HPDE6-E6E7 (cell line): ENCODE data around the gene ASCC1.

ENCODE experiments used
- DNase-seq: peaks from one replicate; pipeline ENCODE4 v3.0.0; 2011; ENCODE audit warnings: missing footprints; ENCODE audit errors: extremely low spot score

Gene ASCC1

DNA sequence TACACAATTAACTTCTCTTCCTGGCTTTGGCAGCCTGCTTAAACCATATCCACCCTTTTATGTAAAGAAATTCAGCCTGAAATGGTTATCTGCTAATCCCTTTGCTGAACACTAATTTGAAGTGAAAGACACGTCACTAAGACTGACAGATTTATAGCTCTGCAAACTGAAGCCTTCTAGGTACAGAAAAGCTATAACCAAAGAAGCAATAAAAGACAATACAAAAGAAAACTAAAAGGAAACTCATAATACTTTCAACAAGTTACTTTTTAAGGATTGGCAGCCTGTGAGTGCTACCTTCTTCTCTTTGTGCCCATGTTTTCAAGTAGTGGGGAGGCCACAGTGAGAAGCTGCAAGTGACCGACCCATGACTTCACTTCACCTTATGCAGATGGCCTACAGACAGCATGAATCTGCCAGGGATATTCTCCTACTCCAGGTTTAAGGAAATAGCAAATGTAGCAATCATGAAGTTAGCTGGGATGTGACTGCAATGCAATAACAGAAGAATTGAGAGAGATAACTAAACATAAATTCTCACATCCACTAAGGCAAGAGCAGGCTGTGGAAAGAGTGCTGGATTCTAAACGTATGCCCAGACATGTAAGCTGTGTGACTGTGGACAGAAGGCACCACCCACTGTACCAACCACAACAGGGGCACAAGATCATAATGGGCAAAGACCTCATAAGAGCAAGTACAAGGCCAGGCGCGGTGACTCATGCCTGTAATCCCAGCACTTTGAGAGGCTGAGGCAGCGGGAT, 117.1 kb downstream of the ASCC1 start:
- DNase-seq: no peak

DNA sequence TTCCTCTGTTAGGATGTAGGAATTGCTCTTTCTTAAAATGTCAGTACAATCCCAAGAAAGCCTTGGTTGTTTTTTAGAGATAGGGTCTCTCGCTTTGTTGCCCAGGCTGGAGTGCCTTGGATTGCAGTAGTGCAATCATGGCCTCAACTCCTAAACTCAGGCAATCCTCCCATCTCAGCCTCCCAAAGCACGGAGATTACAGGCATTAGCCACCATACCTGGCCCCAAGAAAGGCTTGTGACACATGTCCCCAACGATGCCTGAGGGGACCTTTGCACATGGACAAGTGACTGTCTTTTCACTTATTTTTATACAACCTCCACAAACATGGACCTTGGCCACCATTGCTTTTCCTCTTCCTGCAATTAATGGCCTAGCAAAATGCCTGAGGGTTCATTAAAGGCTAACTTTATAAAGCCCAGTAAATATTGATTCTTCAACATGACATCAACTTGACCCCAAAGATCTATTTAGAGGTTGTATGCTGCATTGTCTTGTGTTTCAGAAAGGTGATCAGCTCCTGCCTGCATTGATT, 117.7 kb downstream of the ASCC1 start:
- no peak for DNase-seq

DNA sequence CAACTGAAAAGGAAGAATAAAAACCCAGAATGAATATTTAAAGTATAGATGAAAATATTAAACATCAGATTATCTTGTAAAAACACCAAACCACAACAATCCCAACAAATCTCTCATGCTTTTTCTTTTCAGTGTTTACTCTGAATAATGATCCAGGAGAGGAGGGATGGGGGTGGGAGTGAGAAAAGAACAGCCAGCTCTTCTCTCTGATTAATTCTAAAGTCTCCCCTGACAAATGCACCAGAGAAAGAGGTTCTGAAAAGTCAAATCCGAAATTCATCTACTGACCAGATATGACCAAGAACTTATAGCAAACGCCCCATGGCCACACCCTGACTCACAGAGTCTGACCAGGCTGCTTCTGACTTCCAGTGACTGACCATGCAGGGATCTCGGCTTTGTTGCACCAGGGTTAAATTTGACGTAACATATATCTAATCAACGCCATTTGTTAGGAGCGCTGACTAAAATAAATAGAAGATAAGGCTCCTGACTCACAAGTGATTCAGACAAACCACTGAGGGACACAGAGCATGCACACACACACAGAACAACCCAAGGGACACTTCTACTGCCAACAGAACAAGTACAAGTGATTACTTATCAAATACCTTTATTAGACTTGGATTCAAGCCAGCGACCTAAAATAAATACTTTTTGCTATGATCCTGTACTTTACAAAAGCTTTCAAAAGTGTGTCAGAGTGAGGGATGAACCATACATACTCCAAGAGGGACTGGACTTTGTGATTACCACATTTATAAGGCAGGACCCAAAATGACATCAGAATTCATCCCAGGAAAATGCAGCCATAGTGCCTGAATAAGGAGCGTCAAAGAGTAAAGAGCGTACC, 118.4 kb downstream of the ASCC1 start:
- DNase-seq: peak; percentile 37

DNA sequence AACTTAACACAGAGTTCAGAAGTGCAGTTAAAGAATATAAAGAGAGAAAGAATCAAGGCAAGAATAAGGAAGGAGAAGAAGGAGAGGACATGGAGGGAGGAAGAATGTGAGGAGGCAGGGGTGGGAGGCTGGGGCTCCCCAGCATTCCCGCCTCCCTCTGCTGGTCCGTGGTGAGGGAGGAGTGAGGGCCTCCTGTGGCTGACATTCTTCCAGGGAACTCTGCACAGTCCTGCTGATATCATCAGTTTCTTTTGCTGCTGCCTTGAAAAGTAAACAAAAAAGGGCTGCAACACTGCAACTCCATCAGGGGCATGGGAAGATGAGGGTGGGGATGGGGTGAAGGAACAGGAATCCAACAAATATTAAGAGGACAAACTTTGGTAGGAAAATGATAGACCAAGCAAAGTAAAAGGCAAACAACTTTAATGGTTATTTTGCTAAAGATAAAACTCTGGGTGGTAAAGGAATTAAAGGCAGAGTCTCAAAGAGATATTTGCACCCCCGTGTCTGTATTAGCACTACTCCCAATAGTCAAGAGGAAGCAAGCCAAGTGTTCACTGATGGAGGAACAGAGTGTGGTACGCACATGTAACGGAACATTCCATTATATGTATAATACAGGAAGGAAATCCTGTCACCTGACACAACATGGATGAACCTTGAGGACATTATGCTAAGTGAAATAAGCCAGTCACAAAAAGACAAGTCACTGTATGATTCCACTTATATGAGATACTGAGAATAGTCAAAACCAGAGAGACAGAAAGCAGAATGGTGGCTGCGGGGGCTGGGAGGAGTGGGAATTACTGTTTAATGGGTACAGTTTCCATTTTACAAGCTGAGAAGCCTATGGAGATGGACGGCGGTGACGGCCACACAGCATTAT, 119.7 kb downstream of the ASCC1 start:
- DNase-seq: no peak

DNA sequence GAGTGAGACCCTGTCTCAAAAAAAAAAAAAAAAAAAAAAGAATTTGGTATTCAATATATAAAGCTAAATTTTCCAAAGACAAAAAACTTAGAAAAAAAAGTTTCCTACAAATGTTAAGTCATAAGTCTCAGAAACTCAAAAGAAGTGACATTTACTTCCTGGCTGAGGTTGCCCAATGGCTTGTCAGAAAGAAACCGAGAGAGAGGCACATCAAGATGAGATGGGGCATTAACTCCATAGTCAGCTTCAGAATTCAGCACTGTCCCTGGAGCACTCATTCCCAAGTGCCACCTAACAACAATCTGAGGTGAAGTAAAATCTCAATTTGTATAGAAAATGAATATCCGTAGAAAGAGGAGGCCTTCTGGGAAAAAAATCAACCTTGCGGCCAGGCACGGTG, 120.9 kb downstream of the ASCC1 start:
- DNase-seq: no peak

DNA sequence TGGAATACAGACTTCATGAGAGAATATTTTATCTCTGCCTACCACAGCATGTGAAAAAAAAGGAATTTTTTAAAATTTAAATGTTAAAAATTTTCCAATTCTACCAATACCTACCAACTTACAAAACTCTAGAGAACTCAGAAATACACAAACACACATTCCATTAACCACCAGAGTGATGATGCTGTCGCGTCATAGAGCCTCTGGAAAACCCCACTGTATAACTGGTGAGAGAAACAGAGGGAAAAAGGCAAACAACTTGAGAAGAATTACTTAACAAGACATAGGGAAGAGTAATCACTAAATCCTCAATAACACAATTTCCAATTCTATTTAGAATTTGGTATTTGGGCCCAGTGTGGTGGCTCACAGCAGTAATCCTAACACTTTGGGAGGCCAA, 121.5 kb downstream of the ASCC1 start:
- no peak for DNase-seq

DNA sequence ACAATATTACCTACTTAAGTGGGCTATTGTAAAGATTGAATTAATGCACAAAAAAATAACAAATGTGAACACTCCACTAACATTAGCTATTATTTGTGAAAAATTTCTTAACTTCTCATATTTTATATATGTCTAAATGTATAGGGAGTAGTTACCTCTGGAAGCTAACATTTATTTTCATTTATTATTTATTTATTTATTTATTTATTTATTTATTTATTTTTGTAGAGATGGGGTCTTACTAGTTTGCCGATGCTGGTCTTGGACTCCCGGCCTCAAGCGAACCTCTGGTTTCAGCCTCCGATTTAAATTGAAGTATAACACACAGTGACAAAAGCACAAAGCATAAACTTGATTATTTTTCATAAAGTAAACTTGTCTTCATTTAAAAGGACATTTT, 122.6 kb downstream of the ASCC1 start:
- no peak for DNase-seq

DNA sequence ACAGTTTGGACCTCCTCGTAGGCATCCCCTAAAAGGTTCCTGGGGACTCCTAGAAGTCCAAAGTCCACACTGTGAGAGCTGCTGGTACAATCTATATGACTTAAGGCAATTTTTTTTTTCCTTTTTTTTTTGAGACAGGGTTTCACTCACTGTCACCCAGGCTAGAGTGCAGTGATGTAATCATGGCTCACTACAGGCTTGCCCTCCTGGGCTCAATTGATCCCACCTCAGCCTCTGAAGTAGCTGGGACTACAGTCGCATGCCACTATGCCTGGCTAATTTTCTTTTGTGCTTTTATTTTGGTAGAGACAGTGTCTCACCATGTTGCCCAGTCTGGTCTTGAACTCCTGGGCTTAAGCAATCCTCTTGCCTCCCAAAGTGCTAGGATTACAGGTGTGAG, 123.1 kb downstream of the ASCC1 start:
- DNase-seq: no peak

DNA sequence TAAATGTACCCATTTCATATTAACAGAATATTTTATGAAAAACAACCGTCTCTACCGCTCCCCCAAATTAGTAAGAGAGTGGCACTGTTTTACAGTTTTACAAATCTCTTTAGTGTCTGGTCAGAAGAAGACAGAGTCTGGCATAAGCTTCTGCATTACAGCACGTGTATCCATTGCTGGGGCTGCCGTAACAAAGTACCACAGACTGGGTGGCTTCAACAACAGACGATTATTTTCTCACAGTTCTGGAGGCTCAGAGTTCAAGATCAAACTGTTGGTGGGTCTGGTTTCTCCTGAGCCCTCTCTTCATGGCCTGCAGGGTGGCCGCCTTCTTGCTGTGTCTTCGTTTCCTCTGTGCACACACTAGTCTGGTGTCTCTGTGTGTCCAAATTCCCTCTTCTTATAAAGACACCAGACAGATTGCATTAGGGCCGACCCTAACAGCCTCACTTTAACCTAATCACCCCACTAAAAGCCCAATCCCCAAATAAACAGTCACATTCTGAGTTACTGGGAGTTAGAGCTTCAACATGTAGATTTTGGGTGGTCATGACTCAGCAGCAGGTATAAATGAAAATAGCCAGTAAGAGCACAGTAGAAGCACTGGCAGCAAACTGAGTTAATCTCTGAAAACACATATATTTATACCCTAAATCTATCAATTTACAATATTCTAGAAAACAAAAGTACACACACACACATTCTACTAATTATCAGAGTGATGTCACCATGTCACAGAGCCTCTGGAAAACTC, 123.7 kb downstream of the ASCC1 start:
- DNase-seq: no peak

DNA sequence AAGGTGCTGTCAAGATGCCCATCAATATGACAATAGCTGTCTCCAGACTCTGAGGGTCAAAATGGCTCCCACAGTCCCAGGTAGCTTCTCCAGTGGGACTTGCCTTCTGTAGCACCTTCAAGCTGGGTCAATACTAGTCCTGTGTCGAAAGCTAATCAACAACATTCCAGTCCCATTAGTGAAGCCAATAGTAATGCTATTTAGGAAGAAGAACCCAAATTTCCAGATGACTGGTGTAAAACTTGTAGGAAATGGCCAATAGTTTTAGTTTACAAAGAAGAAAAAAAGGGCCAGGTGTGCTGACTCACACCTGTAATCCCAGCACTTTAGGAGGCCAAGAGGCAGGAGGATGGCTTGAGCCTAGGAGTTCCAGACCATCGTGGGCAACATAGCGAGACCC, 125.8 kb downstream of the ASCC1 start:
- DNase-seq: no peak

DNA sequence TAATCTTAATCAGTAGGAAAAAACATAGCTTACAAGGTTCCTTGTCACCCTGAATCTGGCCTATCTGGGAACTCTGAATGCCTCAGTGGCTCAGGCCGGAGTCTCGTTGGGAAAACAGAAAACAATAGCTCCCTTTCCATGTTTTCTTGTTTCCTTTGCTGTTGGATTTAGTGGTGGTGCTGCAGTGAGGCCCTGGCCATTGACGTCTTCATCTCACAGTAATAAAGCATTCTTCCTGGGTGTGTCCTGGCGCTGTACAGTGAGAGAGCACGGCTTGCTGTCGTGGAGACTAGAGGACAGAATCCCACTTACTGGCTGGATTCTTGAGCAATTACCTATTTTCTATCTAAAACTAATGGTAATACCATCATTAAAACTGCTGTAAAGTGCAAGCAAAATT, 126.5 kb downstream of the ASCC1 start:
- no peak for DNase-seq

DNA sequence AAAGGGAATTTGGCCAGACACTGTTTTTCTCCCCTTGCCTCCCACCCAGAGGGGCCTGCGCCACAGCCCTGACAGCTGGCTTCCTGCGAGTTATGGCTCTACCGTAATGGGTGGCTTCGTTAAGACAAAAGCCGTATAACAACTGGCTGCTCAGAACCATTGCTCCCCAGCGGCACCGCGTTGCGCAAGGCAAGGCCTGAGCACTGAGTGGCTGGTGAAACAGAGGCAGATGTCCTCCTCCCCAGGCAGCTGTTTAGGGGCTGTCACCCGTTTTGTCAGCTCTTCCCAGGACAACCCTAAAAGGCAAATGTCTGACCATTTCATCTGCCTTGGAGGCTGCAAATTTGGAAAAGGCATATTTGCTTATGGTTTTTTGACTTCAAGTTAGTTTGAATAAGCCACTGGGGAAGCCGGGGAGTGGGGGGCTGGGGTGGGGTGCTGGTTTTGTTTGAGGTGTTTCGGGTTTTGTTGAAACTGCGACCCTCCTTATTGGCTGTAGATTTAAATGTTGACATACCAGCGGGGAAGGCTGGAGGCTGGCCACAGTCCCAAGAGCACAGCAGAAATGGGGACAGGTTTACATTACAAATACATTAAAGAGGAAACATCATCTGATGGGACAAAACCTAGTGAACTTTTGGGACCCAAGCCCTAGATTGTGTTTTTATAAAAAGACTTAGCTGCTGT, 127.0 kb downstream of the ASCC1 start:
- DNase-seq: no peak

DNA sequence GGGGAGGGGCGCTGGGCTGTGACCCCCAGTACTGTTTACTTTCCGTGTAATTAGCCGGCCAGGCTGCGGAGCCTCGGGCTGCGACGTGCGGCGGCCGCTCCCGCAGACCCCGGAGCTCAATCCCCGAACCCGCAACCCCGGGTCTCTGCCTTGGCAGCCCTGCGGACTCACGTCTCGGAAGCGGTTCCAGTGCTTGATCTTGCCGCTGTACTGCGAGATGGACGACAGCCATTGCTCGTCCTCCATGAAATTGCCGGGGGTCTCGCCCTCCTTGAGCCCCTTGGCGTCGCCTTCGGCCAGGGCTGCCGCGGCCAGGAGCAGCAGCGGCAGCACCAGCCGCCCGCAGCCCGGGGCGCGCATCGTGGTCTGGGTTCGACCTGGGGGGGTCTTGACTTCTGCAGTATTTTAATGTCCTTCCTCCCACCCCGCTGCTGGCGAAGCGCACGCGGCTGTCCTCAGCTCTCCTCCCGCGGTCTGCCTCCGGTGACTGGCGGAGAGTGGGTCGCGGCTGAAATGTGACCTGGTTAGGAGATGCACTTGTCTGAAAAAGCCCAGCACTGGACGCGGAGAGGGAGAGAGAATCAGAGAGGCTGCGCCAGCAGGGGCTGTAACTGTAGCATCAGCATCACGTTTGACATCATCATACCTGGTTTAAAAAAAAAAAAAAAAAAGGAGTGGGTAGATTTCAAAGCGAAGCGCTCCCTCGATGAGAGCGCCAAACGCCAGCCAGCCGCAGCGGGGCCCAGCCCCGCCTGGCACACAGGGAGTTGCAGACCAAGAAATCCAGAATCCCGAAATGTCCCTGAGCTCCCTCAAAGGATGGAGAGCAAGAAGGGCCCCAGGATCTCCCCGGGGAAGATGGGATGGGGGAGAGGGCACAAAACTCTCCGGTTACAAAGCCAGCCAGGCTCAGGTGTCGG, 127.8 kb downstream of the ASCC1 start, which contains the start of gene SPOCK2:
SPOCK2 (minus strand) TSS at position 583 of the 920 bp plus-strand sequence; CDS start at position 360, 223 bp downstream.
- DNase-seq: no peak

DNA sequence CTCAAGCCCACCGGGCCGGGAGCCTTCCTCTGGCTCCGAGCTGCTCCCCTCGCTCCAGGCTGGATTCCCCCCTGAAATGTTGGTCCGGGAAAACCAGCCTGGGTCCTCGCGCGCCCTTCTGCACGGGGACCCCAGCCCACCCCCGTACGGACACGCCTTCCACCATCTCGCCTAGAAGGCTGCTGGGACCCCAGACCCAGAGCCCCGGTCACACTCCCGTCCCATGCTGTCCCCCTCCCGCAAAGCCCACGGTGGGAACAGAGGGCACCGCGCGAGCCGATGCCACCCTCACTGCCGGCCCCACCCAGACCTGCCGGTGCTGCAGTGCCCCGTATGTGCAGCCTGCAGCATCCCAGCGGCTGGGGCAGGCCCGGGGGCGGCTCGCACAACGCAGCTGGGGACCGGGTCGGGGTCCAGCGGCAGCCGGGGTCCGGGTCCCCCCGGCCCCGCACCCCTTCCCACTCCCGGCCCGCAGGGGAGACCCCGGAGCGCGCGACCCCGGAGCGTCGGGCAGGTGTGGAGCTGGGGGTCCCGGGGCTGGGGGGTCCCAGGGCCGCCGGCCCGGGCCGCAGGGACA, 128.6 kb downstream of the ASCC1 start:
- DNase-seq: no peak

DNA sequence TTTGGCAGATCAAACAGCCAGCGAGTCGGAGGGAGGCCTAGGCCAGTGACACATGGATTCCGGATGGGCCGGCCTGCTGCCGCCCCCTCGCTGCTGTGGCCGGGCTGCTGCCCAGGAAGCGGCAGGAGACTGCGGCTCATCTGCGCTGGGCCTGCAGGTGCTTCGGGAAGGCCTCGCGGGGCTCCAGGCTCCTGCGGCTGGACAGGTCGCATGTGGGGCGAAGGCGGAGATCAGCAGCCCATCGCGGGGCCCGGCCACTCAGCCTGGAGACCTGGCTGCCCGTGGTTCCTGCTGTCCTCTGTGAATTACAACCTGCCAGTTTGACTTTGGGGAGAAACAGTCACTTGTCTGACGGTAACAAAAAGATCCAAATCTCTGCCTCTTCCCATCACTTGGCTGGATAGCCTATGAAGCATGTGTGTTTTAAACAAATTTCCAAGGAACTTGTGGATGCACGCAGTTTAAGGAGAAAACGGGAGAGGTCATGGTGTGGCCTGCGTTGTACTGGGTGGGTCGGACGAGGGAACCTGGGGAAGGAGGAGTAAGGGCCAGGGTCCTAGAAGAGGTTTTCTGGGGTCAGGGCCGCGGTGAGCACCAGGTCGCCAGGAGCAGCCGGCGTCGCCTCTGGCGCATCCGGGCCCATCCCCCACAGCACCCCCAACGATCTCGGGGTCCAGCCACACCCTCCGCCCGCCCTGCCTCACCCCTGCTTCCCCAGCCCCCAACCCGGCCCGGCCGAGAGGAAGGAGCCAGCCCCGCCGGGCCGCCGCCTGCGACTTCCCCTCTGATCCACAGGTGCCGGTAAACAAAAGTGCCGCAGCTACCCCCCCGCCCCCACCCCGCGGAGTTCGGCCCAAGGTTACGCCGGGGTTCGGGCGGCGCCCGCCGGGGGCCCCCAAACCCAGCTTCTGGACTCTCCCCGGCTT, 129.3 kb downstream of the ASCC1 start:
- no peak for DNase-seq

DNA sequence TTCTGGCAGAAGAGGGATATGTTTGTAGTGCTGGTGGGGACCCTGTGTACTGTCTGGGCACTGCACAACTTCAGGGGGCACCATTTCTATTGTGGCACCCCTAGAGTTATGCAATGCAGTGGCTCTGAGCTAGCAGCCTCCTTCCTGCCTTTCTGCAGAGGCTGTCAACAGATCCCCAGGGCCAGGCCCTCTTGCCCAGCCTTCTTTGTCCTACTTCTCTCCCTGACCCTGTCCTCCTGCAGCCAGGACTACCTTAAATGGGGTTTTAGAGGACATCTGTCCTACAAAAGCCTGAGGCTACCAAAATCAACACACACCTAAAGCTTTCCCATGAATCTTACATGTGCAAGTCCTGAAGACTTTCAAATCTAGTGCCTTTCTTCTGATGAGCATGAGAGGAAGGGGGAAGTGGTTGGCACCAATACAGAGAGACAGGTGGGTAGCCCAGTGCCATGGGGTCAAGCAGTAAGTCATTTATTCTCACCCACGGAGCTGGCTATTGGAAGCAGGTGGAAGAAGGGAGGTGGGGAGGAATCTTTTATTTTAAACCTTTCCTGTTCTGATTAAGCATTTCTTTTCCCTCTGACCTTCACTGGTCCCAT, 130.1 kb downstream of the ASCC1 start:
- no peak for DNase-seq

DNA sequence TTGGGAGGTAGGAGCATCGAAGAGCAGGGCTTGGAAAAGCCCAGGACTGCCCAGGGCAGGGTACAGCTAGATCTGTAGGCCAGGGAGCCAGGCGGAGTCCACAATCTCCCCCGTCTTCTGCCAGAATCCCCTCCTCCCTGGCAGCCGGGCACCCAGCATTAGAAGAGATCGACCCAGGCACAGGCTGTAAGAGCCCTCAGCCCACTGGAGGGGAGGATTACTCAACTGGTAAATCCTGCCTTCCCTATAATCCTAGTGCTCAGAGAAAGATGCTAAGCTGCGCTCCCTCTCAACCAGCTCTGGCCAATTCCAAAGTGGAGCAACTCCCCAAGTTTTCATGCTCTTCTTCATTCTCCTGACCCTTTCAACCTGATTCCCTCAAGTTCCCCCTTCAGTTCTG, 130.9 kb downstream of the ASCC1 start:
- DNase-seq: no peak
